GM12875 (cell line): ENCODE measurements around the gene RIOK3.
A peak's percentile ranks its signal among the peaks of the same experiment; 100 is the strongest.
"Not testable (repeated sequence)": the region's sequence is repeated elsewhere in the genome, so short reads cannot be mapped to it uniquely, and the experiment has no call there.

ENCODE experiments used
- H3K4me3 ChIP-seq: one replicate; pipeline ENCODE4 v1.5.1; 2011; ENCODE audit warnings: low read depth, low read length, control low read depth
- CTCF ChIP-seq: IDR thresholded peaks from 2 replicates; pipeline ENCODE4 v1.5.1; 2011; ENCODE audit warnings: low read depth, mild to moderate bottlenecking, control low read depth, inconsistent platforms, low read length, moderate library complexity, borderline replicate concordance; ENCODE audit not compliant: insufficient read depth

RIOK3 gene

GRCh38 chr18:23484561-23485182, 31.6 kb downstream of the RIOK3 start:
- H3K4me3 ChIP-seq, result no peak overlapping the region
- TF ChIP-seq CTCF, result no peak

DNA sequence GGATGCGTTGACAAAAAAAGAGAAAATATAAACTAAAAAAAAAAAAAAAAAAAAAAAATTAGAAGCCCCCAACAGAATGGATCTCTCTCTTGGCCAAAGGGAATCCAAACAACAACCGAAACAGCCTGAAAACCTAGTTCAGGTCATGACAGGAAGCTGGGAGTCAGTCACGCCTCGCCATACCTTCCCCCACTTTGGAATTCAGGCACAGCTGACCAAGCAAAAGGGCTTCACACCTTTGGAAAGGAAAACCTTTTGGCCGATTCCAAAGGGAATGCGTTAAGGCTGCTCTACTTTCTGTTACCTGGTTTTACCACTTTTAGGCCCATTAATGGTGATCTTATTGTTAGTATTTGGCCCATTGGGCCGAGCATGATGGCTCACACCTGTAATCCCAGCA, 32.3 kb downstream of the RIOK3 start:
- no peak overlapping the region for H3K4me3 ChIP-seq
- TF ChIP-seq CTCF, result no peak

DNA sequence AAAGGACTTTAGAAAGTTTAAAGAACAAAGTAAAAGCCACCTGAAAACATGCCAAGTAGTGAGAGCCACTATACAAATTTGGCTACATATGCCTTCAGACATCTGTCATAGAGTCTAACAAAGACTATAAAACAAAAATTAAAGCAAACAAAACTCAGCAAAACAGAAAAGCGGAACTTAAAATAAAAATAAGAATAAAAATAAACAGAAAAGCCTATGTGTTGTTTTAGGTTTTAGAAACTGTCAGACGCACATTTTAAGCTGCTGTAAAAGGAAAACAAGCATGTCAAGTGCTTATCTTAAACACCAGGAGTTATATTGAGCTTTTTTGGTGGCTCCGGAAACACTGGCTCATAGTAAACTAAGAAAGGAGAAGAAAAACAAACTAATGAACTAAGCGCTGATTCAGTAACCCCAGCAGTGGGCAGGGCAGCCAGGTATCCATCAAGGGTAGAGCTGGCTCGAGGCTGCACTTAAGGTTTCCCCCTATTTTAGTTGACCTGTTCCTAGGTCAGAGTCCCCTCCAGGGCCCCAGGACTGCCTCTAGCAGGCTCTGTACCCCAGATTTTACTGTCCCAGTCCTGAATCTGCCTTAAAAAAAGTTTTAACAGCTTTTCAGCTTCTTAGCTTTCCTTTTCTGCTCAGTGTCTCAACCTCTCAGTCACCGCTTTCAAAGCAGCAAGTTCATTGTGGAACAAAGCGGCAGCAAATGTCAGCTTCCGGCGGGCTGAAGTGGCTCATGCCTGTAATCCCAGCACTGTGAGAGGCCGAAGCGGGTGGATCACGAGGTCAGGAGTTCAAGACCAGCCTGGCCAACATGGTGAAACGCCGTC, 34.9 kb downstream of the RIOK3 start:
- no peak for TF ChIP-seq CTCF
- peak overlapping the region; percentile 43 for H3K4me3 ChIP-seq

- H3K4me3 ChIP-seq, result not testable (repeated sequence)
Measured at GRCh38 chr18:23489586-23489985, 36.5 kb downstream of the RIOK3 start.

GRCh38 chr18:23493654-23494053, 40.6 kb downstream of the RIOK3 start:
- no peak overlapping the region for H3K4me3 ChIP-seq
- TF ChIP-seq CTCF, result no peak

DNA sequence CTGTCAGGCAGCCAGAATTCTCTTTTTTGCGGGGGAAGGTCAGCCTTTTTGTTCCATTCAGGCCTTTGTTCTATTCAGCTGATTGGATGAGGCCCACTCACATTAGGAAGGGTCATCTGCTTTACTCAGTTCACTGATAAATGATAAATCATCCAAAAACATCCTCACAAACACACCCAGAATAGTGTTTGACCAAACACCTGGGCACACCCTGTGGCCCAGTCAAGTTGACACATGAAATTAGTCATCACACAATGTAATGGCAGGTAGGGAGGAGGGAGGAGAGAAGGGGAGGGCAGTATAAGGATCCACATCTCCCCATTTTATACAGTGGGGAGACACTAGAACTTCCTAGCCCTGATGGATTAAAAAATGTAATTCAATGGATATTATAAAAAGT, 41.9 kb downstream of the RIOK3 start:
- H3K4me3 ChIP-seq, result no peak overlapping the region
- no peak for TF ChIP-seq CTCF

GRCh38 chr18:23495723-23496440, 42.8 kb downstream of the RIOK3 start:
- no peak for TF ChIP-seq CTCF
- H3K4me3 ChIP-seq, result no peak overlapping the region
